Skeletal muscle tissue (tissue), 4 donors: ENCODE measurements around the gene AGO4. TPM values are rescaled to one million over a fixed set of nuclear protein-coding genes. Genes with fewer than 3 reads are reported as not detected.

Source experiments
- H3K27ac ChIP-seq: one replicate; pipeline ENCODE4 v1.7.0; 2013; ENCODE audit warnings: mild to moderate bottlenecking, low read depth, low read length, inconsistent platforms
- H3K27me3 ChIP-seq, 3 donors: one replicate each; pipeline ENCODE4 v1.7.0; 2013; ENCODE audit warnings: low read length in 3 of 3; ENCODE audit not compliant: control insufficient read depth in 3 of 3, insufficient read depth in 3 of 3
- H3K36me3 ChIP-seq, 3 donors: one replicate each; pipeline ENCODE4 v1.7.0; 2013; ENCODE audit warnings: low read length in 3 of 3; ENCODE audit not compliant: control insufficient read depth in 3 of 3, insufficient read depth in 3 of 3
- H3K4me1 ChIP-seq, 3 donors: one replicate each; pipeline ENCODE4 v1.7.0; 2013; ENCODE audit warnings: low read length in 3 of 3, mild to moderate bottlenecking in 3 of 3; ENCODE audit not compliant: control insufficient read depth in 3 of 3, insufficient read depth in 3 of 3
- H3K4me3 ChIP-seq, 3 donors: one replicate each; pipeline ENCODE4 v1.7.0; 2013; ENCODE audit warnings: low read length in 3 of 3
- H3K9ac ChIP-seq, 3 donors: one replicate each; pipeline ENCODE4 v1.7.0; 2013; ENCODE audit warnings: low read length in 3 of 3, mild to moderate bottlenecking in 3 of 3, moderate library complexity in 2 of 3, low read depth in 1 of 3
- H3K9me3 ChIP-seq, 3 donors: one replicate each; pipeline ENCODE4 v1.7.0; 2013; ENCODE audit warnings: low read length in 3 of 3; ENCODE audit not compliant: control insufficient read depth in 3 of 3
- total RNA-seq: library from RNA; depleted of rRNA; stranded (reverse); fragments of >200 nt; gene quantifications from one replicate; pipeline ENCODE4 v1.2.3, GENCODE V29; 2014
- donor health status: Osteomylitis.

AGO4 gene
- total RNA-seq, 1 donor from 2014 or later = 17.7 TPM

DNA sequence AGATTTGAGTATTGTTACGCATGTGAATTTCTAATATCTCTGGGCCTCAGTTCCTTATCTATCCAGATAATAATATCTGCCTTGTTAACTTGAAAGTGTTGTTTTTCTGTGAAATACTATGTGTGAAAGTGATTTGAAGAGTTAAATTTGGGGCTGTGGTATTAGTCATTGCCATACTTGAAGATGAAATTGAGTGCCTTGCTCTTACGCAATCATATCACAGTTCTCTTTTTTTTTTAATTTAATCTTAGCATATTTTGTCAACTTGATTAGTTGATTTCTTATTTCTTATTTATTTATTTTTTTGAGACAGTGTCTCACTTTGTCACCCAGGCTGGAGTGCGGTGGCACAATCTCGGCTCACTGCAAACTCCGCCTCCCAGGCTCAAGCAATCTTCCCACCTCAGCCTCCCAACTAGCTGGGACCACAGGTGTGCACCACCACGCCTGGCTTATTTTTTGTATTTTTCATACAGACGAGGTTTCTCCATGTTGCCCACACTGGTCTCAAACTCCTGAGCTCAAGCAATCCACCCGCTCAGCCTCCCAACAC lies 31.0 kb downstream of the AGO4 start:
- Histone ChIP-seq H3K4me3 (no peak overlapping the region), H3K4me1 (no peaks in the 10 kb centered on the region), H3K9me3 (no peaks in the 10 kb centered on the region), H3K9ac (no peak overlapping the region), H3K36me3 (peaks cover 38 to 51% (median 41%) of the 10 kb centered on the region in 3 donors), H3K27ac (no peak overlapping the region), H3K27me3 (no peaks in the 10 kb centered on the region)

GRCh38 chr1:35844826-35845225 lies 37.0 kb downstream of the AGO4 start:
- no peaks in the 10 kb centered on the region for H3K27me3 ChIP-seq
- H3K36me3 ChIP-seq = peaks cover 21 to 39% (median 33%) of the 10 kb centered on the region in 3 donors
- H3K4me1 ChIP-seq = peaks cover 0 to 10% (median 3%) of the 10 kb centered on the region in 3 donors
- no peak overlapping the region for H3K9ac ChIP-seq
- H3K4me3 ChIP-seq = no peak overlapping the region
- H3K9me3 ChIP-seq = no peaks in the 10 kb centered on the region
- H3K27ac ChIP-seq = no peak overlapping the region

DNA sequence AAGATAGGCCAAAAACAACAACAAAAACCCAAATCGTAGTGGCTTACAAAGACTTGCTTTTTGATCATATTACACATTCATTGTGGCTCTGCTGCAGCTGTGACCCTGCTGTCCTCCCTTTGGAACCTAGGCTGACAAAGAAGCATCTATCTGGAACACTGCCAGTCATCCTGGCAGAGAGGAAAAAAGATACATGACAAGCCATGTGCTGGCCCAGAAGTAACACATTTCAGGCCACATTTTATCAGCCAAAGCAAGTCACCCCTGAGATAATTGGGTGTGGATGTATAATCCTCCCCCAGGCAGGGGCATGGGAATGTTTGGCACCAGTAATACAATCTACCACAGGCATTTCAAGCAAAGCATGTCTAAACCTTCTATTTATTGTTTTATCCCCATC lies 38.0 kb downstream of the AGO4 start:
- Histone ChIP-seq H3K9ac (no peak overlapping the region), H3K27me3 (no peaks in the 10 kb centered on the region), H3K4me3 (no peak overlapping the region), H3K4me1 (peaks cover 1 to 11% (median 10%) of the 10 kb centered on the region in 3 donors), H3K36me3 (peaks cover 19 to 39% (median 34%) of the 10 kb centered on the region in 3 donors), H3K27ac (no peak overlapping the region), H3K9me3 (no peaks in the 10 kb centered on the region)

DNA sequence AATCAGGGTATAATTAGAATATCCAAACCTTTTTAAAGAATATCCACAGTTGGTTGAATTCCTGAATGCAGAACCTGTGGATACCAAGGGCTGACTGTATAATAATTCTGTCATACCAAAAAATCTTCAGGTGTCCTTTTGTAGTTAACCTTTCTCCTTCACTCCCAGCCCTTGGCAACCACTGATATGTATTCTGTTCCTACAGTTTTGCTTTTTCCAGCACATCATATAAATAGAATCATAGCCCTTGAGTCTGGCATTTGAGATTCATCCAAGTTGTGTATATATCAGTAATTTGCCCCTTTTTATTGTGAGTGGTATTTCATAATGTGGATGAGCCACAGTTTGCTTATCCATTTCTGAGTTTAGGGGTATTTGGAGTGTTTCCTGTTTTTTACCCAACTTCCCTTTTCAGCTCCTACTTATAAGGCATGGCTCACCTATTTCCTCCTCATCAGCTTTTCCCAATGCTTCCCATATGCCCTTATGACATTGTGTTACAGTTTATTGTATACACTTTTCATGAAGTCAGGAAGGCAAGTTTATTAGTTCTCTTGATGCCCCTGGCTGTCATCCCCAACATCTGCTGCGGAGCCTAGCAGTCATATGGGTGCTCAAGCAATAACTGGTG lies 40.2 kb downstream of the AGO4 start:
- no peak overlapping the region for H3K27ac ChIP-seq
- H3K4me1 ChIP-seq = peaks cover 7 to 25% (median 25%) of the 10 kb centered on the region in 3 donors
- no peaks in the 10 kb centered on the region for H3K9me3 ChIP-seq
- H3K27me3 ChIP-seq = no peaks in the 10 kb centered on the region
- H3K36me3 ChIP-seq = peaks cover 3 to 24% (median 18%) of the 10 kb centered on the region in 3 donors
- H3K4me3 ChIP-seq = no peak overlapping the region
- H3K9ac ChIP-seq = no peak overlapping the region

DNA sequence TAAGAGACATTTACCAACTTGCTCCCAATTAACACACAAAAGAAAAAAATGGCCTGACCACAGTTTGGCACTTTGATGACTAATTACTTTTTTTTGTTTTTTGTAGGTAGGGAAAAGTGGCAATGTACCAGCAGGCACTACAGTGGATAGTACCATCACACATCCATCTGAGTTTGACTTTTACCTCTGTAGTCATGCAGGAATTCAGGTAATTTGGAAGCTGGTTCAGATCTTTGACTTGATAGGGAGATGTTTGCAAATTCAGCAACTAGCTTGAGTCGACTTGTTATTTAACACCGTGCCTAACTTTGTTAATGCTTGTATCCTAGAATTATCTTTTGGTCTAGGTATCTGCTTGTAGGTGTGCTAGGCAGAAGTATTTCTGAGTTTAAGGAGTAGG lies 42.2 kb downstream of the AGO4 start:
- Histone ChIP-seq H3K27me3 (no peaks in the 10 kb centered on the region), H3K9ac (no peak overlapping the region), H3K9me3 (no peaks in the 10 kb centered on the region), H3K4me1 (peaks cover 7 to 25% (median 25%) of the 10 kb centered on the region in 3 donors), H3K36me3 (peaks cover 9 to 24% (median 20%) of the 10 kb centered on the region in 3 donors), H3K27ac (no peak overlapping the region), H3K4me3 (no peak overlapping the region)

DNA sequence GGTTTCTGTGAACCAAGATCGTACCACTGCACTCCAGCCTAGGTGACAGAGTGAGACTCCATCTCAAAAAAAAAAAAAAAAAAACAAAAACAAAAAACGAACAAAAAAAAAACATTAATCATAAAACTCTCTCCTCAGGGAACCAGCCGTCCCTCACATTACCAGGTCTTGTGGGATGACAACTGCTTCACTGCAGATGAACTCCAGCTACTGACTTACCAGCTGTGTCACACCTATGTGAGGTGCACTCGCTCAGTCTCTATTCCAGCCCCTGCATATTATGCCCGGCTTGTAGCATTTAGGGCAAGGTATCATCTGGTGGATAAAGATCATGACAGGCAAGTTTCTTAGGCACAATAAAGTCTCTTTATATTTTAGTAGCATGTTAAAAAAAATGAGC lies 42.9 kb downstream of the AGO4 start:
- Histone ChIP-seq H3K27me3 (no peaks in the 10 kb centered on the region), H3K27ac (peak overlapping the region; percentile 48), H3K36me3 (peaks cover 10 to 23% (median 18%) of the 10 kb centered on the region in 3 donors), H3K9ac (no peak overlapping the region), H3K4me3 (no peak overlapping the region), H3K4me1 (peaks cover 7 to 25% (median 22%) of the 10 kb centered on the region in 3 donors), H3K9me3 (no peaks in the 10 kb centered on the region)

DNA sequence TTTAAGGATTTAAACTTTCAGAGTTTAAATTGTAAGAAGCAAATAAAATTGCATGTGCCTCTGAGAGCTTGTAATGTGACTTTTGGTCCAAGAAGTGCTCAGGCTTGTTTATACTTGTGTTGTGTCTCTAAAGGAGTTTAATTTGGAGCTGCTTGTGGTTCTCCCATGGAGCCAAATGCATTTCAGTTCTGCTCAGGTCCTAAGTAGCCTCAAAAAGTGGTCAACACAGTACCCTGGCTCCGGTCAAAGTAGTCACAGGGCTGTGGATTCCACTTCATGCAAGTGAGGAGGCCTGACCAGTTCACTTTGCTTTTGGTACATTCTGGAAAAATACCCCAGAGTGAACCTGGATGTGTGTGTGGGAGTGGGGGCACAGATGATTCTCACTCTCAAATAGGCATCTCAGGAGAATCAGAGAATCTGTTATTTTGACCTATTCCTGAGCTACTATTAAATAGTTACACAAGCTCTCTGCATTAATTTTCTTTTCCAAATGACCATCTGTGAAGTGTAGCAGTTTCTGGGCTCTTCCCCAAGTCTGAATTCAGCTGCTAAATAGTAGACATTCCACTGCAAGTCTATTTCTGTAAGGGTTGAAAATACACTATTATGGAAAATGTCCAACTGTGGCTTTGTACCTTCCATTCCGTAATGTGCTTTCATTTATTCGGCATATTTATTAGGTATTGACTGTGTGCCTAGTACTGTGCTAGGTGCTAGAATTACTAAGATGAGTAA lies 43.5 kb downstream of the AGO4 start:
- Histone ChIP-seq H3K9ac (peak overlapping the region in 1 of 3 donors; percentile 26), H3K4me3 (peak overlapping the region in 1 of 3 donors; percentile 30), H3K9me3 (no peaks in the 10 kb centered on the region), H3K4me1 (peaks cover 7 to 25% (median 21%) of the 10 kb centered on the region in 3 donors), H3K36me3 (peaks cover 11 to 24% (median 15%) of the 10 kb centered on the region in 3 donors), H3K27ac (peak overlapping the region; percentile 48), H3K27me3 (no peaks in the 10 kb centered on the region)

DNA sequence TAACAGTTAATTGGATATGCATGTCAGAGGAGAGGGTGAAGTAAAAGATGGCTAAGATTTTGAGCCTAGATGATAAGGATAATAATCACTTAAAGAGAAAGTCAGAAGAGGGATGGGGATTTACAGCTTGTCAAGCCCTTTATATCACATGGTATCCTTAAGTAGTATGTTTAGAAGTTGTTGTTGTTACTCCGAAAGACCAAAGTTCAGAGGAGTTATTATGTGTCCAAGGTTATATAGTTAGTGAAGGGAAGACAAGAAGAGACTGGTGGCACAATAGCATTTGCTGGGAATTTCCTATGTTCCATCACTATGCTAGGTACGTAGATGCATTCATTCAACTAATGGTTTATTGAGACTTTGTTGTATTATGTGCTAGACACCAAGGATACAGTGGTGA lies 44.4 kb downstream of the AGO4 start:
- peaks cover 11 to 24% (median 15%) of the 10 kb centered on the region in 3 donors for H3K36me3 ChIP-seq
- H3K9me3 ChIP-seq = no peaks in the 10 kb centered on the region
- no peak overlapping the region for H3K4me3 ChIP-seq
- no peaks in the 10 kb centered on the region for H3K27me3 ChIP-seq
- peak overlapping the region in 1 of 3 donors; percentile 26 for H3K9ac ChIP-seq
- H3K27ac ChIP-seq = peak overlapping the region; percentile 48
- H3K4me1 ChIP-seq = peaks cover 7 to 25% (median 21%) of the 10 kb centered on the region in 3 donors

DNA sequence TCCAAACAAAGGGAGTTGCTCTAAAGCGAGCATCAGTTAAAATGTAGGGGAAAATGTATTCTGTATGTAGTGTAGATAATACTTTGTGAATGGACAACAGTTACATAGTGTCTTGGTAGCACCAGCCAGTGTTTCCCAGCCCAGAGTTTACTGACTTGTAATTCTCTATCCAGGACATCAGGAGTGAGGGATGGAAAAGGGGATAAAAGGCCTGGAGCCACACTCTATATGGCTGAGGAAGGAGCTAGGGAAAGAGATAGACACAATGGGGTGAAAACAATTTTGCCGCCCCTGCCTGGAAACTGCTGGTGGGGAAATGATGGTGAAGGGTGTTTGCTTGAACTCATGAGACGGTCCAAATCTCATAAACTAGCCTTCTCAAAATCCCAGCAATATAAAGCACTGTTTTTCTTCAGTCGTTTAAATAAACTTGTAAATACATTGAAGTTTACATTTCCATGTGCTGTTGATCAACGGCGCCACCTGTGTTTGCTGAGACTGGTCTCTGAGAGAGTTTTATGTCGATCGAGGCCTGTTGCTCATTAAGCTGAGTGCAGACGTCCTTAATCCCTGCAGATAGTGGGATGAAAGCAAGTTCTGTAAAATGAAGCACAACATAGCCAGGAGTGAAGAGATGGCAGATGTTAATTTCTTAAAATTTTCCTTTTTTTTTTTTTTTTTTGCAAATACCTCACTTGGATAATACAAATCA lies 47.3 kb downstream of the AGO4 start:
- Histone ChIP-seq H3K9me3 (no peaks in the 10 kb centered on the region), H3K36me3 (peaks cover 11 to 21% (median 12%) of the 10 kb centered on the region in 3 donors), H3K27me3 (no peaks in the 10 kb centered on the region), H3K9ac (no peak overlapping the region), H3K27ac (no peak overlapping the region), H3K4me3 (no peak overlapping the region), H3K4me1 (peaks cover 7 to 20% (median 15%) of the 10 kb centered on the region in 3 donors)
